Activated naive CD8-positive, alpha-beta T cell treated with anti-CD3 and anti-CD28 coated beads, Interleukin-2, amount 10 ng/mL, durations not matched to agents 7 days and 5 days (primary cell): Measurements from ENCODE around the gene GNAO1. TPM values are rescaled to one million over a fixed set of nuclear protein-coding genes. Genes with fewer than 3 reads are reported as not detected.

Experiments used
- ATAC-seq: fragments of 150-1000 bp; cut with Tn5 transposase; one replicate; pipeline ENCODE4 v1.10.0; 2021; ENCODE audit warnings: low read depth, moderate library complexity
- POLR2A ChIA-PET: fragments of 350-600 bp; sonication (Branson Sonifier 250); formaldehyde crosslinking; loops from one replicate; lab custom pipeline; 2021; ENCODE audit warnings: antibody characterized with exemption; lab: Charles Lee
- DNase-seq: peaks from one replicate; pipeline ENCODE4 v3.0.0; 2021
- H3K27ac Mint-ChIP-seq: one replicate; pipeline ENCODE4 v1.8.0; 2022; ENCODE audit warnings: mild to moderate bottlenecking, mixed read lengths
- H3K27me3 Mint-ChIP-seq: one replicate; pipeline ENCODE4 v1.8.0; 2022; ENCODE audit warnings: mild to moderate bottlenecking, moderate library complexity, mixed read lengths
- H3K36me3 Mint-ChIP-seq: one replicate; pipeline ENCODE4 v1.8.0; 2021; ENCODE audit warnings: mild to moderate bottlenecking, mixed read lengths
- H3K4me1 Mint-ChIP-seq: one replicate; pipeline ENCODE4 v1.8.0; 2021; ENCODE audit warnings: mixed read lengths
- H3K4me3 Mint-ChIP-seq: one replicate; pipeline ENCODE4 v1.8.0; 2022; ENCODE audit warnings: mild to moderate bottlenecking, moderate library complexity, mixed read lengths
- H3K9me3 Mint-ChIP-seq: one replicate; pipeline ENCODE4 v1.8.0; 2021; ENCODE audit warnings: mixed read lengths
- total RNA-seq, 2 experiments: library from RNA; stranded (reverse); gene quantifications; one replicate each; pipeline ENCODE4 v1.2.3, GENCODE V29; 2021

Gene GNAO1
- total RNA-seq, 2 experiments from 2014 or later: 5.7 to 6.7 TPM

- Mint-ChIP-seq H3K9me3 (no peaks in the 10 kb centered on the region), H3K27me3 (peaks cover 2% of the 10 kb centered on the region), H3K4me3 (no peak overlapping the region), H3K27ac (no peak overlapping the region), H3K36me3 (no peaks in the 10 kb centered on the region), H3K4me1 (peaks cover 2% of the 10 kb centered on the region)
- no peak for ATAC-seq
- DNase-seq: no peak
- POLR2A ChIA-PET: no interaction called here
Measured at GRCh38 chr16:56325956-56326355, 134.7 kb downstream of the GNAO1 start.

GRCh38 chr16:56327071-56327928 is 136.0 kb downstream of the GNAO1 start:
- POLR2A ChIA-PET: no interaction called here
- Mint-ChIP-seq H3K36me3 (no peaks in the 10 kb centered on the region), H3K27ac (no peak overlapping the region)

GRCh38 chr16:56327929-56328258 is 136.6 kb downstream of the GNAO1 start:
- Mint-ChIP-seq H3K27me3 (peaks cover 2% of the 10 kb centered on the region), H3K4me1 (peaks cover 1% of the 10 kb centered on the region), H3K27ac (no peak overlapping the region), H3K9me3 (no peaks in the 10 kb centered on the region), H3K36me3 (no peaks in the 10 kb centered on the region), H3K4me3 (no peak overlapping the region)
- ATAC-seq (no peak), DNase-seq (no peak)
- POLR2A ChIA-PET: no interaction called here

More at GRCh38 chr16:56327071-56327928, 136.0 kb downstream of the GNAO1 start:
- Mint-ChIP-seq H3K27me3 (peaks cover 2% of the 10 kb centered on the region), H3K4me3 (no peak overlapping the region), H3K9me3 (no peaks in the 10 kb centered on the region), H3K4me1 (peaks cover 1% of the 10 kb centered on the region)
- no peak for DNase-seq
- no peak for ATAC-seq

GRCh38 chr16:56328276-56329022 is 137.2 kb downstream of the GNAO1 start:
- H3K27me3 Mint-ChIP-seq: peaks cover 2% of the 10 kb centered on the region
- no peak for ATAC-seq
- POLR2A ChIA-PET: no interaction called here
- no peak overlapping the region for H3K4me3 Mint-ChIP-seq
- no peak overlapping the region for H3K27ac Mint-ChIP-seq
- peaks cover 1% of the 10 kb centered on the region for H3K4me1 Mint-ChIP-seq
- DNase-seq: no peak
- no peaks in the 10 kb centered on the region for H3K36me3 Mint-ChIP-seq
- H3K9me3 Mint-ChIP-seq: no peaks in the 10 kb centered on the region

- Mint-ChIP-seq H3K4me3 (no peak overlapping the region), H3K27me3 (peaks cover 2% of the 10 kb centered on the region), H3K36me3 (no peaks in the 10 kb centered on the region), H3K4me1 (peaks cover 1% of the 10 kb centered on the region), H3K27ac (no peak overlapping the region), H3K9me3 (no peaks in the 10 kb centered on the region)
- POLR2A ChIA-PET: no interaction called here
- no peak for ATAC-seq
- no peak for DNase-seq
Measured at GRCh38 chr16:56329887-56330286, 138.6 kb downstream of the GNAO1 start.

GRCh38 chr16:56330476-56330875 is 139.2 kb downstream of the GNAO1 start:
- Mint-ChIP-seq H3K4me3 (no peak overlapping the region), H3K4me1 (peaks cover 1% of the 10 kb centered on the region), H3K36me3 (no peaks in the 10 kb centered on the region), H3K9me3 (no peaks in the 10 kb centered on the region), H3K27ac (no peak overlapping the region), H3K27me3 (peaks cover 2% of the 10 kb centered on the region)
- ATAC-seq: no peak
- POLR2A ChIA-PET: no interaction called here
- no peak for DNase-seq

GRCh38 chr16:56331399-56331798 is 140.1 kb downstream of the GNAO1 start:
- H3K4me3 Mint-ChIP-seq: no peak overlapping the region
- no peaks in the 10 kb centered on the region for H3K4me1 Mint-ChIP-seq
- H3K27ac Mint-ChIP-seq: no peak overlapping the region
- H3K36me3 Mint-ChIP-seq: no peaks in the 10 kb centered on the region
- POLR2A ChIA-PET: no interaction called here
- no peak for DNase-seq
- H3K27me3 Mint-ChIP-seq: peaks cover 2% of the 10 kb centered on the region
- H3K9me3 Mint-ChIP-seq: no peaks in the 10 kb centered on the region
- no peak for ATAC-seq

- no peak for ATAC-seq
- Mint-ChIP-seq H3K27ac (no peak overlapping the region), H3K9me3 (no peaks in the 10 kb centered on the region), H3K27me3 (peaks cover 2% of the 10 kb centered on the region), H3K4me1 (no peaks in the 10 kb centered on the region), H3K4me3 (no peak overlapping the region), H3K36me3 (no peaks in the 10 kb centered on the region)
- no peak for DNase-seq
- POLR2A ChIA-PET: no interaction called here
Measured at GRCh38 chr16:56331915-56332314, 140.6 kb downstream of the GNAO1 start.

- Mint-ChIP-seq H3K36me3 (no peaks in the 10 kb centered on the region), H3K9me3 (no peaks in the 10 kb centered on the region), H3K4me1 (no peaks in the 10 kb centered on the region), H3K4me3 (no peak overlapping the region), H3K27ac (no peak overlapping the region), H3K27me3 (peaks cover 2% of the 10 kb centered on the region)
- POLR2A ChIA-PET: no interaction called here
- no peak for DNase-seq
- no peak for ATAC-seq
Measured at GRCh38 chr16:56332464-56333079, 141.3 kb downstream of the GNAO1 start.

GRCh38 chr16:56334761-56335160 is 143.5 kb downstream of the GNAO1 start:
- Mint-ChIP-seq H3K4me1 (no peaks in the 10 kb centered on the region), H3K36me3 (no peaks in the 10 kb centered on the region)
- POLR2A ChIA-PET: no interaction called here

GRCh38 chr16:56336071-56336688 is 144.9 kb downstream of the GNAO1 start:
- ATAC-seq (no peak), DNase-seq (no peak)
- no peaks in the 10 kb centered on the region for H3K36me3 Mint-ChIP-seq
- H3K27ac Mint-ChIP-seq: no peak overlapping the region
- H3K27me3 Mint-ChIP-seq: no peaks in the 10 kb centered on the region
- POLR2A ChIA-PET: no interaction called here
- H3K4me3 Mint-ChIP-seq: no peak overlapping the region
- no peaks in the 10 kb centered on the region for H3K4me1 Mint-ChIP-seq
- H3K9me3 Mint-ChIP-seq: no peaks in the 10 kb centered on the region

More at GRCh38 chr16:56334761-56335160, 143.5 kb downstream of the GNAO1 start:
- DNase-seq: no peak
- Mint-ChIP-seq H3K4me3 (no peak overlapping the region), H3K9me3 (no peaks in the 10 kb centered on the region), H3K27ac (no peak overlapping the region), H3K27me3 (peaks cover 2% of the 10 kb centered on the region)
- no peak for ATAC-seq

- Mint-ChIP-seq H3K36me3 (no peaks in the 10 kb centered on the region), H3K4me3 (no peak overlapping the region), H3K27ac (no peak overlapping the region), H3K4me1 (no peaks in the 10 kb centered on the region), H3K9me3 (no peaks in the 10 kb centered on the region), H3K27me3 (no peaks in the 10 kb centered on the region)
- POLR2A ChIA-PET: no interaction called here
- no peak for DNase-seq
- ATAC-seq: no peak
Measured at GRCh38 chr16:56336711-56337110, 145.4 kb downstream of the GNAO1 start.

GRCh38 chr16:56337131-56337857 is 146.0 kb downstream of the GNAO1 start:
- H3K9me3 Mint-ChIP-seq: no peaks in the 10 kb centered on the region

More at GRCh38 chr16:56337131-56337857, 146.0 kb downstream of the GNAO1 start:
- ATAC-seq (no peak), DNase-seq (no peak)
- Mint-ChIP-seq H3K4me3 (no peak overlapping the region), H3K36me3 (no peaks in the 10 kb centered on the region), H3K27me3 (no peaks in the 10 kb centered on the region), H3K4me1 (no peaks in the 10 kb centered on the region), H3K27ac (no peak overlapping the region)
- POLR2A ChIA-PET: no interaction called here
